HL-60 (cell line): ENCODE results near the gene NTN1.

Source experiments
- DNase-seq, 2 experiments: peaks; one replicate each; pipeline ENCODE4 v3.0.0-alpha.2; 2010 to 2020; ENCODE audit warnings: low read depth in 1 of 2, low spot score in 1 of 2
- H3K27ac ChIP-seq: fragments of 250-450 bp; sonication (Bioruptor Pico); replicated peaks from 2 replicates; pipeline ENCODE4 v1.5.1; 2020; ENCODE audit warnings: mild to moderate bottlenecking, moderate library complexity
- H3K27me3 ChIP-seq: fragments of 250-450 bp; sonication (Bioruptor Pico); 2 replicates; pipeline ENCODE4 v1.5.1; 2021; ENCODE audit warnings: mild to moderate bottlenecking, moderate library complexity; ENCODE audit not compliant: insufficient read depth, poor library complexity, severe bottlenecking
- H3K4me3 ChIP-seq: replicated peaks from 2 replicates; pipeline ENCODE4 v1.5.1; 2011; ENCODE audit warnings: mild to moderate bottlenecking, control low read depth, low read length; ENCODE audit not compliant: insufficient read depth
- CTCF ChIP-seq: IDR thresholded peaks from one replicate; pipeline ENCODE4 v1.5.1; 2011; ENCODE audit warnings: low read length, control low read depth, inconsistent platforms; ENCODE audit not compliant: insufficient read depth
- GABPA ChIP-seq: IDR thresholded peaks from 2 replicates; pipeline ENCODE4 v1.6.1; 2012; ENCODE audit warnings: low read depth
- POLR2AphosphoS5 ChIP-seq: IDR thresholded peaks from 2 replicates; pipeline ENCODE4 v1.6.1; 2012; ENCODE audit warnings: low read depth
- SPI1 ChIP-seq: IDR thresholded peaks from 2 replicates; pipeline ENCODE4 v1.6.1; 2012; ENCODE audit warnings: low read depth, mild to moderate bottlenecking, borderline replicate concordance
- TF ChIP-seq, protein P1 (sequence below): IDR thresholded peaks from 2 replicates; pipeline ENCODE4 v1.6.1; 2012; ENCODE audit warnings: low read depth; ENCODE audit not compliant: insufficient replicate concordance

Gene NTN1

GRCh38 chr17:9174779-9175574 is 153.7 kb downstream of the NTN1 start:
- TF ChIP-seq, protein P1, sequence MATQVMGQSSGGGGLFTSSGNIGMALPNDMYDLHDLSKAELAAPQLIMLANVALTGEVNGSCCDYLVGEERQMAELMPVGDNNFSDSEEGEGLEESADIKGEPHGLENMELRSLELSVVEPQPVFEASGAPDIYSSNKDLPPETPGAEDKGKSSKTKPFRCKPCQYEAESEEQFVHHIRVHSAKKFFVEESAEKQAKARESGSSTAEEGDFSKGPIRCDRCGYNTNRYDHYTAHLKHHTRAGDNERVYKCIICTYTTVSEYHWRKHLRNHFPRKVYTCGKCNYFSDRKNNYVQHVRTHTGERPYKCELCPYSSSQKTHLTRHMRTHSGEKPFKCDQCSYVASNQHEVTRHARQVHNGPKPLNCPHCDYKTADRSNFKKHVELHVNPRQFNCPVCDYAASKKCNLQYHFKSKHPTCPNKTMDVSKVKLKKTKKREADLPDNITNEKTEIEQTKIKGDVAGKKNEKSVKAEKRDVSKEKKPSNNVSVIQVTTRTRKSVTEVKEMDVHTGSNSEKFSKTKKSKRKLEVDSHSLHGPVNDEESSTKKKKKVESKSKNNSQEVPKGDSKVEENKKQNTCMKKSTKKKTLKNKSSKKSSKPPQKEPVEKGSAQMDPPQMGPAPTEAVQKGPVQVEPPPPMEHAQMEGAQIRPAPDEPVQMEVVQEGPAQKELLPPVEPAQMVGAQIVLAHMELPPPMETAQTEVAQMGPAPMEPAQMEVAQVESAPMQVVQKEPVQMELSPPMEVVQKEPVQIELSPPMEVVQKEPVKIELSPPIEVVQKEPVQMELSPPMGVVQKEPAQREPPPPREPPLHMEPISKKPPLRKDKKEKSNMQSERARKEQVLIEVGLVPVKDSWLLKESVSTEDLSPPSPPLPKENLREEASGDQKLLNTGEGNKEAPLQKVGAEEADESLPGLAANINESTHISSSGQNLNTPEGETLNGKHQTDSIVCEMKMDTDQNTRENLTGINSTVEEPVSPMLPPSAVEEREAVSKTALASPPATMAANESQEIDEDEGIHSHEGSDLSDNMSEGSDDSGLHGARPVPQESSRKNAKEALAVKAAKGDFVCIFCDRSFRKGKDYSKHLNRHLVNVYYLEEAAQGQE = no peak
- TF ChIP-seq POLR2AphosphoS5 (no peak), GABPA (no peak), CTCF (no peak), SPI1 (no peak)

DNA sequence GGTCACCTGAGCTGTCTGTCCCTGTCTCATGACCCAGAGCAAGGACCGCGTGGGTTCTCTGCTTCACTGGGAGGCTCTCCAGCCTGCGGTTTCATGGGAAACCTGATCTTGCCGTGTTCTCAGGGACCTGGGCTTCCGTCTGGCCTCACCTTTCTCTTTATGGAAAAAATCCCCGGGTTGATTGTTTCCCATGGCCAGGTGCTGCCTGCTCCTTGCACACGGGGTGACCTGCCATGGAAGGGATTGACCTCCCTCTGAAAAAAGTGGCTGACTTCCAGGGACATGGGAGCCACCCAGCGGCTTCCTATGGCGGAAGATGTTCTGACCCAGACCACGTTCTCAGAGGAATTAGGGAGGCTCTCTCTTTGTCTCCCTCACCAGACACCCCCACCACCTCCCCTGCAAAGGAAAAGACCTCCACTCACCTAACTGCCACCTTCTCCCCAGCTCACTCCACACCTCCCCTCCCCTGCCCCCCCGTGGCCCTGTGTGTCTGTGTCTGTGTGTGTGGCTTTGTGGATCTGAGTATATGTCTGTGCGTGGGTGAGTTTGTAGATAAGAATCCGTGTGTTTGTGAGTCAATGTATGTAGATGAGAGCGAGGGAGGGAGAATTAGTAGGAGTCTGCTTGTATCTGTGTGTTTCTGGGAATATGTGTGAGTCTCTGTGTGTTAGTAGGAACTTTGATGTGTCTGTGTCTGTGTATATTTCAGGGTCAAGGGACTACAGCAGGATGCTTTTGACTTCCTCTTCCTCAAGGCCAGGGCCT is 154.6 kb downstream of the NTN1 start:
- no peaks in the 10 kb centered on the region for H3K27me3 ChIP-seq
- no peak for DNase-seq
- H3K4me3 ChIP-seq = no peak overlapping the region
- TF ChIP-seq POLR2AphosphoS5 = no peak
- no peak for TF ChIP-seq CTCF
- TF ChIP-seq, protein P1 = no peak
- TF ChIP-seq SPI1 = no peak
- no peak for TF ChIP-seq GABPA
- H3K27ac ChIP-seq = no peak overlapping the region

More at GRCh38 chr17:9174779-9175574, 153.7 kb downstream of the NTN1 start:
- Histone ChIP-seq H3K27me3 (no peaks in the 10 kb centered on the region), H3K27ac (no peak overlapping the region), H3K4me3 (no peak overlapping the region)
- no peak for DNase-seq

GRCh38 chr17:9177212-9177611 is 155.9 kb downstream of the NTN1 start:
- DNase-seq = no peak
- H3K27ac ChIP-seq = no peak overlapping the region
- H3K4me3 ChIP-seq = no peak overlapping the region
- no peaks in the 10 kb centered on the region for H3K27me3 ChIP-seq
- TF ChIP-seq SPI1 (no peak), GABPA (no peak), POLR2AphosphoS5 (no peak), CTCF (no peak)
- TF ChIP-seq, protein P1 = no peak
